ENCODE data around the gene LYZL4.

The LYZL4 gene

GRCh38 chr3:42368861-42369260 lies 41.5 kb downstream of the LYZL4 start:
- no peak overlapping the region for H3K4me3 ChIP-seq (ENCODE audit: control insufficient read depth, low read depth, low read length)
- TF ChIP-seq, protein P1, sequence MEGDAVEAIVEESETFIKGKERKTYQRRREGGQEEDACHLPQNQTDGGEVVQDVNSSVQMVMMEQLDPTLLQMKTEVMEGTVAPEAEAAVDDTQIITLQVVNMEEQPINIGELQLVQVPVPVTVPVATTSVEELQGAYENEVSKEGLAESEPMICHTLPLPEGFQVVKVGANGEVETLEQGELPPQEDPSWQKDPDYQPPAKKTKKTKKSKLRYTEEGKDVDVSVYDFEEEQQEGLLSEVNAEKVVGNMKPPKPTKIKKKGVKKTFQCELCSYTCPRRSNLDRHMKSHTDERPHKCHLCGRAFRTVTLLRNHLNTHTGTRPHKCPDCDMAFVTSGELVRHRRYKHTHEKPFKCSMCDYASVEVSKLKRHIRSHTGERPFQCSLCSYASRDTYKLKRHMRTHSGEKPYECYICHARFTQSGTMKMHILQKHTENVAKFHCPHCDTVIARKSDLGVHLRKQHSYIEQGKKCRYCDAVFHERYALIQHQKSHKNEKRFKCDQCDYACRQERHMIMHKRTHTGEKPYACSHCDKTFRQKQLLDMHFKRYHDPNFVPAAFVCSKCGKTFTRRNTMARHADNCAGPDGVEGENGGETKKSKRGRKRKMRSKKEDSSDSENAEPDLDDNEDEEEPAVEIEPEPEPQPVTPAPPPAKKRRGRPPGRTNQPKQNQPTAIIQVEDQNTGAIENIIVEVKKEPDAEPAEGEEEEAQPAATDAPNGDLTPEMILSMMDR (conservative IDR thresholded peaks at IDR 0.05; ENCODE audit: control insufficient read depth, insufficient read depth, low read depth, low read length), result no peak
- DNase-seq (ENCODE audit: low read depth), result no peak

- DNase-seq (ENCODE audit: low read depth), result no peak
- H3K4me3 ChIP-seq (ENCODE audit: control insufficient read depth, low read depth, low read length), result no peak overlapping the region
- TF ChIP-seq, protein P1 (conservative IDR thresholded peaks at IDR 0.05; ENCODE audit: control insufficient read depth, insufficient read depth, low read depth, low read length), result no peak
These were observed 42.5 kb downstream of the LYZL4 start for GRCh38 chr3:42367903-42368302.

DNA sequence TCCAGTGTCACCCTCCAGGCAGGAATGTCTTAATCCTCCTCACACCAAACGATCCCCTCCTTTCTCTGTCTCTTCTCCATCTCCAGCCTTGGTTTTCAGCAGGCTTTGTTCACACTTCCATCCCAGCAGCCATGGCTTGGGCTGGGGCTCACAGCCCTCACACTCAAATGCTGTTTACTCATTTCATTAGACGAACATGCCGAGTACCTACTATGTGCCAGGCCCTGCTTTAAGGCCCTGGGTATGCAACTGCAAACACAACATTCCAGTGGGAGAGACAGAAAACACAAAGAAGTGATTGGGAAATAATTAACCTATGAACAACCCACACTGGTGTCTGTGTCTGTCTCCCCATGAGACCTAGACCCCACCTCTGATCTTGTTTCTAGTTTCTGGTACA lies 43.9 kb downstream of the LYZL4 start:
- no peak overlapping the region for H3K4me3 ChIP-seq (ENCODE audit: control insufficient read depth, low read depth, low read length)
- no peak for DNase-seq (ENCODE audit: low read depth)
- TF ChIP-seq, protein P1 (conservative IDR thresholded peaks at IDR 0.05; ENCODE audit: control insufficient read depth, insufficient read depth, low read depth, low read length), result no peak

GRCh38 chr3:42357335-42357734 lies 53.1 kb downstream of the LYZL4 start:
- no peak overlapping the region for H3K4me3 ChIP-seq (ENCODE audit: control insufficient read depth, low read depth, low read length)
- DNase-seq (ENCODE audit: low read depth), result no peak
- TF ChIP-seq, protein P1 (conservative IDR thresholded peaks at IDR 0.05; ENCODE audit: control insufficient read depth, insufficient read depth, low read depth, low read length), result no peak

- H3K4me3 ChIP-seq (ENCODE audit: control insufficient read depth, low read depth, low read length), result no peak overlapping the region
- TF ChIP-seq, protein P1 (conservative IDR thresholded peaks at IDR 0.05; ENCODE audit: control insufficient read depth, insufficient read depth, low read depth, low read length), result no peak
- DNase-seq (ENCODE audit: low read depth), result no peak
These were observed 54.8 kb downstream of the LYZL4 start for GRCh38 chr3:42355612-42356011.

DNA sequence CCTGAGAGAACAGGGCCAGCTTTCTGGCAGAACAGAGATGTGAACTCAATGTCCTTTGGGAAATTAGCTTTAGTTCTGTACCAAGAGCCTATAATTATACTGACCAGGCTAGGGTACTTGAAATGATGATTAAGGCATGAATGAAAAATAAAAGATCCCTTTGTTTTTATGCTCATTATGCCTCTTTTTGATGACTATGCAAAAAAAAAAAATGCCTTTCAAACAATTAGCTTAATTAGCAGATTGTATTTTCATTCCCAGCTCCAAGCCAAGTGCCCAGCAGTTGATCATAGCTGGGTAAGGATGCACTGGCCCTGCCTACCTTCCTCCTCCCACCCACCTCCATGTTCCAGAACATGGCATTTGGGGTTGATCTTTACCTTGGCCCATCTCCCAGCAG lies 56.8 kb downstream of the LYZL4 start:
- TF ChIP-seq, protein P1 (conservative IDR thresholded peaks at IDR 0.05; ENCODE audit: control insufficient read depth, insufficient read depth, low read depth, low read length), result no peak
- no peak overlapping the region for H3K4me3 ChIP-seq (ENCODE audit: control insufficient read depth, low read depth, low read length)
- DNase-seq (ENCODE audit: low read depth), result no peak

DNA sequence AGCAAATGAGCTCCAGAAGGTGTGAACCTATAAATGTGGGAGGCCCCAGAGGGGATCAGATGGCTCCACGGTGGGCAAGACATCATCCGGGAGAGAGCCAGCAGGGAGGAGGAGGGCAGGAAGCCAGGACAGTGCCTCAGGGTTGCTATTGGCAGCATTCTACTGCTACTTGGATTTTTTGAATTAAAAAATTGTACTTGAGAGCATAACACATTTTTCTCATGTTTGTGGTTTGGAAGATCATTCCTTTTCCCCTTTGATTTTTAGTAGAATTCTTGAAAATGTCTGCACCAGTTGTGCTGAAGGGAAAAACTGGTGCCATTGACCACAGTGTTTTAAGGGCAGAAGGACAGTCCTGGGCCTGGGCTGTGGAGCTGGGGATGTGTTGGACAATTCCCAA lies 59.2 kb downstream of the LYZL4 start:
- H3K4me3 ChIP-seq (ENCODE audit: control insufficient read depth, low read depth, low read length), result no peak overlapping the region
- DNase-seq (ENCODE audit: low read depth), result peak; percentile 9
- TF ChIP-seq, protein P1 (conservative IDR thresholded peaks at IDR 0.05; ENCODE audit: control insufficient read depth, insufficient read depth, low read depth, low read length), result no peak
